ENCODE results near the gene CPNE2. TPM values are rescaled to one million over a fixed set of nuclear protein-coding genes. Genes with fewer than 3 reads are reported as not detected.

Gene CPNE2
- total RNA-seq, 3 donors from 2014 or later, result 48.7 to 77.0 (median 52.5) TPM

DNA sequence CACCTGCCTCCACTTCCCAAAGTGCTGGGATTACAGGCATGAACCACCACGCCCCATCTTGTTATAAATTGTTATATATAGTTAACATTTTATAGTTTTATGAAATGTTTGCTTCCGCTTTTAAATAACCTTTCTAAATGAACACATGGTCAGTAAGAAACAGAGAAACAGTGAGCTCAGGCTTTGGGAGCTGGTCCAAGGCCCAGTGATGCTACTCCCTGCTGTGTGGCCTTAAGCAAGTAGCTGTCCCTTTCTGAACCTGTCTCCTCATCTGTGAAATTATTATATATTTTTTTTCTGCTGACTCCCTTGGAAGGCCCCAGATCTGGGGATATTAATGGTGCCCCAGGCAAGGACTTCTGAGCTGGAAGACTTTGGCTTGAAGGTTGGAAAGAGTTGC, 19.0 kb downstream of the CPNE2 start:
- intact Hi-C loops (cut with DNase I, micrococcal nuclease), result no loop called here
- ATAC-seq, result peak; percentile 70
- no peaks in the 10 kb centered on the region for H3K4me1 ChIP-seq (ENCODE audit: low read depth)
- no peaks in the 10 kb centered on the region for H3K36me3 ChIP-seq (ENCODE audit: low read depth)
- H3K4me3 ChIP-seq, result no peak overlapping the region
- no peak for DNase-seq
- no peaks in the 10 kb centered on the region for H3K9me3 ChIP-seq
- TF ChIP-seq, protein P1, sequence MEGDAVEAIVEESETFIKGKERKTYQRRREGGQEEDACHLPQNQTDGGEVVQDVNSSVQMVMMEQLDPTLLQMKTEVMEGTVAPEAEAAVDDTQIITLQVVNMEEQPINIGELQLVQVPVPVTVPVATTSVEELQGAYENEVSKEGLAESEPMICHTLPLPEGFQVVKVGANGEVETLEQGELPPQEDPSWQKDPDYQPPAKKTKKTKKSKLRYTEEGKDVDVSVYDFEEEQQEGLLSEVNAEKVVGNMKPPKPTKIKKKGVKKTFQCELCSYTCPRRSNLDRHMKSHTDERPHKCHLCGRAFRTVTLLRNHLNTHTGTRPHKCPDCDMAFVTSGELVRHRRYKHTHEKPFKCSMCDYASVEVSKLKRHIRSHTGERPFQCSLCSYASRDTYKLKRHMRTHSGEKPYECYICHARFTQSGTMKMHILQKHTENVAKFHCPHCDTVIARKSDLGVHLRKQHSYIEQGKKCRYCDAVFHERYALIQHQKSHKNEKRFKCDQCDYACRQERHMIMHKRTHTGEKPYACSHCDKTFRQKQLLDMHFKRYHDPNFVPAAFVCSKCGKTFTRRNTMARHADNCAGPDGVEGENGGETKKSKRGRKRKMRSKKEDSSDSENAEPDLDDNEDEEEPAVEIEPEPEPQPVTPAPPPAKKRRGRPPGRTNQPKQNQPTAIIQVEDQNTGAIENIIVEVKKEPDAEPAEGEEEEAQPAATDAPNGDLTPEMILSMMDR (IDR thresholded peaks at IDR 0.05), result no peak

DNA sequence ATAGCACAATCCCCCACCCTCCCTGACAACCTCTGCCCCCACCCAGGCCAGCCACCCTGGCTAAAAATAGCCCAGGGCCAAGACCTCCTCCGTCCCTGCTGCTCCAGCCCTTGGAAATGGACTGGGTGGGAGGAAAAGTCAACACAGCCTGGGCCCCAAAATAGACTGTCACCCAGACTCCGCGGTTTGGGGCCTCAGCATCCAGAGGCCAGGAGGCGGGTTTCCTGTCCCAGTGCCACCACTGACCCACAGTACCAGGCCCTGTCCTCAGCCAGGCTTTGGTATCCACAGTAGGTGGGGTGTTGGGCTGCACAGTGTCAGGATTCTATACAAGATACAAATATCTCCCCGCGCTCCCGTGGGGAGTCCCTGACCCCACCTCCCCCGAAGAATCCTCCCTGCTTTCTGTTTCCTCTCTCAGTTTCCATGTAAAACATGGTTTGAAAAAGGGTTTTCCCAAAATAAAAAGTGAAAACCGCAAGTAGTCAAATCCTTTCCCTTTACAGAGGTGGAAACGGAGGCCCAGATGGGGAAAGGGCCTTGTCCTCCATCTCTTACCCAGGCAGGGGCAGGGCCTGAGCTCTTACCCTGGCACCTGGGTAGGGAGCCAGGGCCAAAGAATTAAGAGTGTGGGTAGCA, 20.1 kb downstream of the CPNE2 start:
- DNase-seq (no peak), ATAC-seq (no peak)
- intact Hi-C loops (cut with DNase I, micrococcal nuclease), result no loop called here
- Histone ChIP-seq H3K9me3 (no peaks in the 10 kb centered on the region), H3K36me3 (ENCODE audit: low read depth) (no peaks in the 10 kb centered on the region), H3K4me3 (no peak overlapping the region), H3K4me1 (ENCODE audit: low read depth) (no peaks in the 10 kb centered on the region)
- TF ChIP-seq, protein P1 (IDR thresholded peaks at IDR 0.05), result no peak

DNA sequence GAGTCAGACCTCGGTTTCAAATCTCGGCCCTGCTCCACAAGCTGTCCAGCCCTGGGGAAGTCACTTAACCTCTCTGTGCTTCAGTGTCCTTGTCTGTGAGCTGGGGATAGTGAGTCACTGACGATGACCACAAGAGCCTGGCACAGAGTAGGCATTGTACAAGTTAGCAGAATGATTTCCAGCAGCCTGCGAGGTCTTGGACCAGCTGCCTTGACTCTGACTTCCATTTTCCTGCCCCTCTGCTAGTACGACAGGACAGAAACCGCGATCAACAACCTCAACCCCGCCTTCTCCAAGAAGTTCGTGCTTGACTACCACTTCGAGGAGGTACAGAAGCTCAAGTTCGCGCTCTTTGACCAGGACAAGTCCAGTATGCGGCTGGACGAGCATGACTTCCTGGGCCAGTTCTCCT, 20.7 kb downstream of the CPNE2 start:
- Histone ChIP-seq H3K36me3 (ENCODE audit: low read depth) (no peaks in the 10 kb centered on the region), H3K4me3 (no peak overlapping the region), H3K9me3 (no peaks in the 10 kb centered on the region), H3K4me1 (ENCODE audit: low read depth) (no peaks in the 10 kb centered on the region)
- DNase-seq (no peak), ATAC-seq (no peak)
- intact Hi-C loops (cut with DNase I, micrococcal nuclease), result no loop called here
- TF ChIP-seq, protein P1 (IDR thresholded peaks at IDR 0.05), result no peak

DNA sequence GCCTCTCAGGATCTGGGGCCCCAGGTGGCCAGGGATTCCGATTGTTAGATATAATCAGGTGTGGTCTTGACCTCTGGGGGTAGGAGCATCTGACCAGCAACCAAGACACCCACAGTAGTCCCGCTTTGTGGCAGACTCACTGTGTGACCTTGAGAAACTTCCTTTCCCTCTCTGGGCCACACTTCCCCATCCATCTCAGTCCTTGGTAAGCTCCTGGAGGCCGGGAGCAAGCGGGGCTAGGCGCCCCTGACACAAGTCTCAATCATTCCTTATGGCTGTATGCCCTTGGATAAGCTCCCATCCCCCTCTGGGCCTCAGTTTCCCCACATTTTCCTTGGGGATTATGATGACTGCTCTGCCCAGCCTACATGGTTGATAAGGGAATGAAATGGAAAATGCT, 21.3 kb downstream of the CPNE2 start:
- H3K4me1 ChIP-seq (ENCODE audit: low read depth), result no peaks in the 10 kb centered on the region
- DNase-seq (no peak), ATAC-seq (no peak)
- TF ChIP-seq, protein P1 (IDR thresholded peaks at IDR 0.05), result no peak
- H3K36me3 ChIP-seq (ENCODE audit: low read depth), result no peaks in the 10 kb centered on the region
- H3K9me3 ChIP-seq, result no peaks in the 10 kb centered on the region
- intact Hi-C loops (cut with DNase I, micrococcal nuclease), result no loop called here
- no peak overlapping the region for H3K4me3 ChIP-seq

DNA sequence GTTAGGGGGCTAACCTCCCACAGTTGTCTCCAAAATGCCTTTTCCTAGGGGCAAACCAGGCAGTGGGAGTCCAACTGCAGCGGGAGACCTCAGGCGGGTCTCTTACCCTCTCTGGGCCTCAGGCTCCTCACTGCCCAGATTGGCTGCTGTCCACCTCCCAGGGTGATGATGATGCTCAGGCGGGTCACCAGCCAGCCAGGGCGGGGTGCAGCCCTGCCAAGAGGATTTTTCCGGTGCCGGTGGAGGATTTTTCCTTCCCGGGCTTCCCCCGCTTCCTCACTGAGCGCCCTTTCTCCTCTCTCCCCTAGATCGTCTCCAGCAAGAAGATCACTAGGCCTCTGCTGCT, 22.8 kb downstream of the CPNE2 start:
- TF ChIP-seq, protein P1 (IDR thresholded peaks at IDR 0.05), result no peak
- Histone ChIP-seq H3K9me3 (no peaks in the 10 kb centered on the region), H3K4me1 (ENCODE audit: low read depth) (no peaks in the 10 kb centered on the region), H3K36me3 (ENCODE audit: low read depth) (no peaks in the 10 kb centered on the region), H3K4me3 (no peak overlapping the region)
- intact Hi-C loops (cut with DNase I, micrococcal nuclease), result no loop called here
- DNase-seq (no peak), ATAC-seq (no peak)
